ENCODE data around the gene GMCL1.
"Not testable (repeated sequence)": the region's sequence is repeated elsewhere in the genome, so short reads cannot be mapped to it uniquely, and the experiment has no call there.

Gene GMCL1, protein sequence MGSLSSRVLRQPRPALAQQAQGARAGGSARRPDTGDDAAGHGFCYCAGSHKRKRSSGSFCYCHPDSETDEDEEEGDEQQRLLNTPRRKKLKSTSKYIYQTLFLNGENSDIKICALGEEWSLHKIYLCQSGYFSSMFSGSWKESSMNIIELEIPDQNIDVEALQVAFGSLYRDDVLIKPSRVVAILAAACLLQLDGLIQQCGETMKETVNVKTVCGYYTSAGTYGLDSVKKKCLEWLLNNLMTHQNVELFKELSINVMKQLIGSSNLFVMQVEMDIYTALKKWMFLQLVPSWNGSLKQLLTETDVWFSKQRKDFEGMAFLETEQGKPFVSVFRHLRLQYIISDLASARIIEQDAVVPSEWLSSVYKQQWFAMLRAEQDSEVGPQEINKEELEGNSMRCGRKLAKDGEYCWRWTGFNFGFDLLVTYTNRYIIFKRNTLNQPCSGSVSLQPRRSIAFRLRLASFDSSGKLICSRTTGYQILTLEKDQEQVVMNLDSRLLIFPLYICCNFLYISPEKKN

DNA sequence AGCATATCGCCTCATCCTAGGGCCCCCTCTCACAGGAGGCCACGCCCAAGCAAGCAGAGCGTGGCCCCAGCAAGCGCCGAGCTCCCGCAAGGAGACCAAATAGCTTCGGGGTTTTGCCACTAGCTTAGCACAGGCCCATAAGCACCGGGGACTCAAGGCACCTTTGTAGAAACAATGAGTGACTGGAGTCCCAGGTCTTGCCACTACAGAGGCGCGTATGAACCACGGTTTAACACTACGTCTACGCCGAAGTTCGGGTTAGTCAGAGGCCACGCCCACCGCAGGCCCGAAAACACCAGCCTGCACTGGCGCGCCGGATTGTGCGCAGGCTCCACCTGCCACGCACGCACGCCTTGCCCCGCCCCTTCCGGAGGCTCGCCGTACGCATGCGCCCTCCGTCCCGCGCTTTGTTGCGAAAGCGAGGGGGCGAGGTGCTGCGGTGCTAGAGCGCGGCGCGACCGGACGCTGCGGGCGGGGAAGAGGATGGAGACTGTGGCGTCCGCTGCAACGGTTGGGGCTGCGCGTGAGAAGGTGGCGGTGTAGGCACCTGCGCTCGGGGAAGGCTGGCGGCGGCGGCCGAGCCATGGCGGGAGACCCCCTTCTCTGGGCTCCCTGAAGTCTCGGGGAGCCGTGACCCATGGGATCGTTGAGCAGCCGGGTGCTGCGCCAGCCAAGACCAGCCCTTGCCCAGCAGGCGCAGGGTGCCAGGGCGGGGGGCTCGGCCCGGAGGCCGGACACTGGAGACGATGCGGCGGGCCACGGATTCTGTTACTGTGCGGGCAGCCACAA lies at the start of gene GMCL1:
TSS of gene GMCL1 (plus strand) at position 405 of the 789 bp plus-strand sequence. CDS start at position 638, 233 bp downstream.
- peak; percentile 97 for DNase-seq (ENCODE audit: low read depth in 2 of 2)

DNA sequence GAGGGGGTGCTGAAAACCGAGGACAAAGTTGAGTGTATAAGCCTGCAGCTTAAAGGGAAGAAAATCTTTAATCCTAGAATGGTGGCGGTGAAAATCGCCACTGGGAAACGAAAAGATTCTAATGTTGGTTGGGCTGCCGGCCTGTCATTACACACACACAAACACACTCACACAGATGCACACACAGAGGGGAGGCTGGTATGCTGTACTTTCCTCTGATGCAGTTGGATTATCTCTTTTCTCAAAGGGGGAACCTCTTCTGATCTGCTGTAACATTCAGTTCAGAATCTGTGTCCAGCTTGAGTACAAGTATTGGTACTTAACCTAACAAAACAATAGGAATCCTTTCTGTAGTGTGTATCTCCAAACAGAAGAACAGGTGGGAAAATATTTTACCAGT lies 48.5 kb upstream of the GMCL1 start:
- DNase-seq (ENCODE audit: low read depth in 2 of 2): no peak

DNA sequence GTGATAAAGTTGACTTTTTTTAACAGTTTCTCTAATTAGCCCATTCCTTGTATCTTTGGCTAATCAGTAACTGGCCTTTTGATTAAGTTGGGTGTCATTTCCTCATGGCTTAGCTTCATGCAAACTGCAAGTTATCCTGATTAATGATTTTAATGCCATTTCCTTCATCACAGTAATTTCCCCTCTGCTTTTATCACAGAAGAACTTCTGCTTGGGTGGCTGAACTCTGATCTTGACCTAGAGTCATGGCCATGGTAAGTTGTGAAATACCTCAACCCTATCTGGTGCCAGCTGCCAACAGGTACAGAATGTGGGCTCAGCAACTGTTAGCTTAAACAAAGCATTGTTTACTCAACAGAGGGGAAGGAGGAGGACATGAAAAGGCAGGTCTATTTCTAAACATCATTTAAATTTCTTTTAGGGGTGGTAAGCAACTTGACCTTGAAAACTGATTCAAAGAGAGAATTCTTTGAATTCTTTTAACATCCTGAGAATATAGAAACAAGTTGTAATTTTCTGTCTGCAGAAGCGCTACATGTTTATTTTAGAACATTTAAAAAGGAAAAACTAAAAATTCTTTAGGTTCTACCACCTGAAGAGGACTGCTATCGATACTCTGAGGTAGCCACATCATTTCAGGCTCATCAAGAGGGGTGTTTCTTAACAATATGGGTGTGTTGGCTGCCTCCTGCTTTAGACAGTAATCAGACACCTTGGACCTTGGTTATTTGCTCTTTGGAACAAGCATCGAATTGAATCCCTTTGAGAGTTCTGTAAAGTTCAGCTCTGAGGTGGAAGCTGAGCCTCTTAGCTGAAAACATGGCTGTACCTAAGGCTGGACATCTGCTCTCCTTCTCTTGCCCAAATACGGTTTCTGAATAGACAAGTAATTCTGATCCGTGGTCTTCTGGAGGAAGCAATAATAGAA lies 47.9 kb upstream of the GMCL1 start:
- DNase-seq (ENCODE audit: low read depth in 2 of 2): no peak

DNA sequence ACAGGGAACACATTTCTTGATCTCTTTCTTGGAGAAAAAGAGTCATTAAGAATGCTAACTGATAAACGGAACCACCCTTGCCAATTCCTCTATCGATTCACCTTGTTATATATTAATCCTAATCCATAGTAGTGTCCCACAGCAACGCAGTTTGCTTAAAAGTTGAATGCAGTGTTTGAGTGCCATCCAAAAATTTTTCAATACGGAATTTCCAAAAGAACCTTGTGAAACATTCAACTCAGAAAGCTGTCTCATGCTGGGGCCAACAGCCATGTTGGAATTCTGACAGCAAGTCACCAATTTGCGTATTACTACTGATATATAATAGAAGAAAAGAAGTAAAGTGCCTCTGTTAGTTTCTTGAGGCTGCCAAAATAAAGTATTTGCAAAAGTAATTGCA lies 45.2 kb upstream of the GMCL1 start:
- no peak for DNase-seq (ENCODE audit: low read depth in 2 of 2)

DNA sequence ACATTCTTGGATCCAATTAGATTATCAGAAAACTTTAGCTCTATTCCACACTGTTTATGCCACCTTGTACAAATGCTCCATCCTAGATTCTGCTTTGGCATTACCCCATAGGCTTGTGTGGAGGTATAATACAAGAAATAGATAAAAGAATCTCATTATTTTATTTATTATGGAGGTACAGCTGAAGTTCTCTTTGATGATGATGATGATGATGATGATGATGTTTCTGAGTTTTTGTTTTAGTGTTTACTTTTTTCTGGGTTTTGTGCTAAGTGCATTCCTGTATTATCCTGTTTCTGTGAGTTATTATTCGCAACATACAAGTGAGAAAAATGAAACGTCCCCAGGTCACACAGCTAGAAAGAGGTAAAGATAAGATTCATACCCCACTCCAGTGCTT lies 44.1 kb upstream of the GMCL1 start:
- DNase-seq (ENCODE audit: low read depth in 2 of 2): no peak

DNA sequence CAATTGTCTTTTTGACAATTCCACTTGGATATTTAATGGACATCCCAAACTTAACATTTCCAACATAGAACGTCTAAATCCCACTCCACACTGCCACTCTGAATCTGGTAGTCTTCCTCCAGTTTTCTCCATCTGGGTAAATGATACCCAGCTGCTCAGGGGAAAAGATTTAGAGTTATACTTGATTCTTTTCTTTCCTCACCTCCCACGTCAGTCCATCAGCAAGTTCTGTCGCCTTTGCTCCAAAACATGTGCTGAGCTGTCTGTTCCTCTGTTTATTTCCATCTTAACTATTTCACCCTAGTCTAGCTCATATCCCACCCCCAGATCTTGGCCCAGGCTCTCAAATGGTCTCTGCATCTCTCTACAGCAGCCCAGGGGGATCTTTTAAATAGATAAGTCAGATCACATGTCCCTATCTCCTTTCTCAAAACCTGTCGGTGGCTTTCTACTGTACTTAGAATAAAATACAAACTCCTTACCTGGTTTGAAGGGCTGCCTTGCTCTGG lies 43.4 kb upstream of the GMCL1 start:
- no peak for DNase-seq (ENCODE audit: low read depth in 2 of 2)

DNA sequence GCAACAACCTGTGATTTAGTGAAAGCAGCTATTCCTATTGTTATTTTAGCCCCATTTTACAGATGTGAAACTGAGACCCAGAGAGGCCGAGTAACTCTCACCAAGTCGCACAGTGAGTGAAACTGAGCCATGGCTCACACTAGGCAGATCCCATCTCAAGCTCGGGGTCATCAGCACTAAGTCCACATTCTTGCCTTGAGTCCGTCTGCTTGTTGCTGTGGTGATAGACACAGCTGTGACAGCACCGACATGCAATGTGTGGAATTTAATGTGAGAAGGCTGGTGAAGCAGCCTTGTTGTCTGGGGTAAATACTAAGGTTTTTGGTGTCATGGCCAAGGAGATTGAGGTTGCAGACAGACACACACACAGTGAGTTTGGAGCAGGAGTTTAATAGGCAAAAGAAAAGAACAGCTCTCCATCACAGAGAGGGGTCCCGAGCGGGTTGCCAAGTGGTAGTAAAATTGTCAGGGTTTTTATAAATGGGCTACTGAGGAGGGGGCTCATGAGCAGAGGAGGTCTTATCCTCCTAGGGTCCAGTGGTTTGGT lies 40.2 kb upstream of the GMCL1 start:
- DNase-seq (ENCODE audit: low read depth in 2 of 2): no peak

DNA sequence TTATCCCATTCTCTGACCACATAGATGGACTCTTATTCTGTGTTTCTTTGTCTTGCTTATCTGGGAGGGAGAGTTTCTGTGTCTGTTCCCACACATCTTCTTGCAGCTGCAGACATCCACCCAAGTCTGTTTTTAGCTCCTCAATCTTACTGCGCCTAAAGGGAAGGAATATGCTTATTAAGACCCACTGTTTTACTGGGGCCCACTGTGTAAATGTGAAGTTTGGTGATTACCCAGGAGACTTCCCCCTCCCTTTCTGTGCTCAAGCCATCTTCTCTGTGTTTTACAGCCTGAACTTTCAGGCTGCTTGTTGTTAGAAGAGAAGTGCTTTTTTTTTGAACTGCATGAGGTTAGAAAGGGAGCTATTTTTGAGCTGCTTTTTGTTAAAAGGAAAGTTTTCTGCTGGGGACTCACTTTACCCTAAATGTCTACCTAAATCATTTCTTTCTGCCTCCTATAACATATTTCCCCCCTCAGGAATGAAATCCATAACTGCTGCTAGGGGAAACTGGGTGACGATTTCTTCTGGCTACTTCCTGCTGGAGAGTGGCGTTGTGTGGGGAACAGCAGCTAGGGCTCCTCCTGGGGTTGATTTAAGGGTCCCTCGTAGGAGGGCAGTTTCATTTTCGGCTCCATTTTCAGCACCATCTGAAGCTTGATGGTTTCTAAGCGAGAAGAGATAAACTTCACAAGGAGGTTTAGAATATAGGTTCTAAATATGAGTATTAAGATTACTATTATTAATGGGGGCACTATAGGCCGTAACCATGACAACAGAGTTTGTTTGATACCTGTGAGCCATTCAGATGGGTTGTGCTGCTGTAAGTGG lies 39.5 kb upstream of the GMCL1 start:
- no peak for DNase-seq (ENCODE audit: low read depth in 2 of 2)

DNA sequence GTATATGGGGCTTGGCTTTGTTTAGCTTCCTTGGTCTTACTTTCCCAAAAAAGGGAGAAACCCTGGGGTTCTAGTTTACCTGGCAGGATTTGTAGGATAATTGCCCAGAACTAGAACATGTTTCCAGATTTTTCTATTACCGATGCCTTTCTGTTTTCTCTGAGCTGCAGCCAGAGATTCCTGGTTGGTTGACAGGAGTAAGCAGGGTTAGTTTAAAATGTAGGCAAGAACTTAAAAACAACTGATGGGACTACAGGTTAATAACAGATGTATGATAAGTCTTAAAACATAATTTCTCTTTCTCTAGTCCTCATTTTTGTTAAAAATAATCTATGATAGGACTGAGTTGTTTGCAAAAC lies 38.9 kb upstream of the GMCL1 start:
- DNase-seq (ENCODE audit: low read depth in 2 of 2): no peak

DNA sequence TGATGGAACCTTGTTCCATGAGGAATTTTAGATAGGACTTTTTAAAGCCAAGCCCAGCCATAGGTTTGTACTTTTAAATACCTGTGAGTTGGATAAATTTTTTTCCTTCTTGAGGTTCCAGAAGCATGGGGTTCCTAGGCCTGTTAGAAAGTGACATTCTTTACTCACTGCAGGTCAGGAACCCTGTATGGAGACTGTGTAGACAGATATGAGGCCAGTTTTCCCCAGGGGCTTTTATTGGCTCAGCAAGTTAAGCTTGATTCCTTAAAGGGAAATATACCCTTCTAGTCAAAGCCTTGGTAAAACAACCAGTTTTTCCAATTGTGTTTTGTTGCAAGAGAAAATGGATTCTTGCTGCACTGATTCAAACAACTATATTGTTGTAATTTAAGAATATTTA lies 38.4 kb upstream of the GMCL1 start:
- DNase-seq (ENCODE audit: low read depth in 2 of 2): no peak

DNA sequence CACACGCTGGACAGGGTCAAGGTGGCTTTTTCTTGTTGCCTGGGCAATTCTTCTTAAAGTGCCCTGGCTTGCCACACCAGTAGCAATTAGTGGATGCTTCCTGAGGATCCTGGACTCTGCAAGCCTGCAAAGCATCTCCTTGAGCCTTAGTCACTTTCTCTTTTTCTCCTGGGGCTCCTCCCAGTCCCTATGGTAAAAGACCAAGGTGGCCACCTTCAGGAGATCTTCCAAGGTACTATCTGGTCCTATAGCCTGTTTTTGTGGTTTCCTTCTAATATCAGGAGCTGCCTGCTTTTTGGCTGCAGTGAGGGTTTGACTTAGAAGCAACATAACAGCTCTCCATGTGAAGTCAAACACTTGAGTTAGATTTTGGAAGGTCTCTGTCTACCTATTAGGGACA lies 33.3 kb upstream of the GMCL1 start:
- DNase-seq (ENCODE audit: low read depth in 2 of 2): no peak

DNA sequence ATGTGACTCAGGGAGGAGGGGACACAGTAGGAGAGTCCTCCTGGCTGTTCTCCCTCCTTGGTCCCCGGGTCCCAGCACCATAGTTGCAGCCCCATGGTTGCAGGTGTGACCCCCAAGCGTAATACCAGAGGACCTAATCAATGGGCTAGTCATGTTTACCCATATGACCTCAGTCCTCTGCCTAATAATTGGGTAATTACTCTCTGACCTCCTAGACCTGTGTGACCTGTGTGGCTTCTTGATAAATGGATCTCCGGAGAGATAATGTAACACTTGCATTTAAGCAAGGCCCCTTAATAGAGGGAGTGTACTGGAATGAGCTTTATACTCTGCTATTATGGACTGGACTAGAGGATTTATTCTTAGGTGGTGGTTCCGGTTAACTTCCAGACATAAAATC lies 32.2 kb upstream of the GMCL1 start:
- DNase-seq (ENCODE audit: low read depth in 2 of 2): no peak

DNA sequence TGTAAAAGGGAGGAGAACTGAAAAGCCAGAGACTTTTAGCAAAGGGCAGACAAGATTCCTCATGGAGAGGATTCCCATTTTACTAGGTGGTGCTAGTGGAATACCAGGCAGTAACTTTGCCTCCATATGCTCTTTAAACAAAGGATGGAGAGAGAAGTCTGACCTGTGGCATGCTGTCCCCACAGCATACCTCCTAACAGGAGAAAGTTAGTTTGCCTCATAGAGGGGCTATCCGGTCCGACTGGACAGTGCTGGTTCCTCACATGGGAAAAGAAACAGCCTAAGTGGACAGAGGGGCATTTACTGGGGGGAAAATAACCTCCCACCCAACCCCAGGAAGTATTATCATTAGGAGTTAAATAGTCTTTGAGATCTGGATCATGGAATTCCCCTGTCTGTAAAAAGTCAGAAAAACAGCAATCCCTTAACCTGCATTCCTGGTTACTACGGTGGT lies 31.6 kb upstream of the GMCL1 start:
- no peak for DNase-seq (ENCODE audit: low read depth in 2 of 2)

DNA sequence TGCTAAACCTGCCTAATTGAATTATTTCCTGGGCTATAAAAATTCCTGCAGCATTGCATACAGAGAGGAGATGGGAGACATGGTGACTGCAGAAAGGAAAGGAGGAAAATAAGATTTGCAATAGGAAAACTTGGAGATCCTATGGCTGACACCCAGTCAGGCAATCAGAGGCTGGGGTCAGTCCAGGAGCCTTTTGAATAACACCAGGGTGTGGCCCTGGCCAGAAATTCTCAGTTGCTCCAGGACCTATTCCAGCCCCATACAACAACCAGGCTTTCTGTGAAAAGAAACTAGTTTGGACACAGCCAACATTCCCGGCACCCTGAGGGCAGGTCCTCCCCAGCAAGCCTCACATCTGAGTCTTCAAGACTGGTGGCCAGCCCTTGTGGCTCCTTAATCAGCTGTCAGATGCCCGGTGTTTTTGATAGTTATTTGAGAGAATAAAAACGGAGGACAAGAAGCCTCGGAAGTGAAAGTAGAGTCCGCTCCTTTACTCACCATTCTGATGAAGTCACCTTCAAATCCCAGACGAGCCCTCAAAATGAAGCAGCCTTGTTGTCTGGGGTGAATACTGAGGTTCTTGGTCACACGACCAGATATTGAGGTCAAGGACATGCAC lies 31.1 kb upstream of the GMCL1 start:
- no peak for DNase-seq (ENCODE audit: low read depth in 2 of 2)

DNA sequence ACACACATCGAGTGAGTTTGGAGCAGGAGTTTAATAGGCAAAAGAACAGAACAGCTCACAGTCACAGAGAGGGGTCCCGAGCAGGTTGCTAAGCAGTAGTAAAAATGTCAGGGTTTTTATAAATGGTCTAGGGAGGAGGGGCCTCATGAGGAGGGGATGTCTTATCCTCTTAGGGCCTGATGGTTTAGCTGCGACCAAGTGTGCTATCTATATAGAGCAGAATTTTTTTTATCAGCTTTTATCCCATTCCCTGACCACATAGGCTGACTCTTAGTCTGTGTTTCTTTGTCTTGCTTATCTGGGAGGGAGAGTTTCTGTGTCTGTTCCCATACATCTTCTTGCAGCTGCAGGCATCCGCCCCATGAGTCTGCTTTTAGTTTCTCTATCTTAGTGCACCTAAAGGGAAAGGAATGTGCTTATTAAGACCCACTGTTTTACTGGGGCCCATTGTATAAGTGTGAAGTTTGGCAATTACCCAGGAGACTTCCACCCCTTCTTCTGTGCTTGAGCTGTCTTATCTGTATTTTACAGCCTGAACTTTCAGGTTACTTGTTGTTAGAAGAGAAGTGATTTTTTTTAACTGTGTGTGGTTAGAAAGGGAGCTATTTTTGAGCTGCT lies 30.4 kb upstream of the GMCL1 start:
- no peak for DNase-seq (ENCODE audit: low read depth in 2 of 2)

DNA sequence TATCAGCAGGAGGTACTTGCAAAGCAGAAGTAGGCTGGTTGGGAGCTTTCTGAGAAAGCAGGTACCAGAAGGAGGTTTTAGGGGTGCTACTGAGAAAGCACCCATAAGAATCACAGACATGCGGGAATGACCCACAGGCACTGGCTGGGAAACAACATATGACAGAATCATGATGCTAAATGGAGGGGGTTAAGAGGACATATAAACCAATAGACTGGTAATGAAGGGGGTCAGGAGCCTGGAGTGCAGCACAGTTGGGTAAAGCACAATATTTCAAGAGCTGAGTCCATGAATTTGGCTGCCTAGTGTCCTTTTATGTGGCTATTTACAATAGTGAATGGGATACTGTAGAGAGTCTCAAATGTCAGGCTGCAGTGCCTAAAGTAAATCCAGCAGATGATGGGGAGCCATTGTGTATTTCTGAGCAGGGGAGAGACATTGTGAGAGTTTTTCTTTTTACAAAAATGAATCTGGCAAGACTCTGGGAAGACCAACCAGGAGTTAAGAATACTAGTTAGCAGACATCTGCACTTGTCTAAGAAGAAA lies 27.6 kb upstream of the GMCL1 start:
- DNase-seq (ENCODE audit: low read depth in 2 of 2): no peak

DNA sequence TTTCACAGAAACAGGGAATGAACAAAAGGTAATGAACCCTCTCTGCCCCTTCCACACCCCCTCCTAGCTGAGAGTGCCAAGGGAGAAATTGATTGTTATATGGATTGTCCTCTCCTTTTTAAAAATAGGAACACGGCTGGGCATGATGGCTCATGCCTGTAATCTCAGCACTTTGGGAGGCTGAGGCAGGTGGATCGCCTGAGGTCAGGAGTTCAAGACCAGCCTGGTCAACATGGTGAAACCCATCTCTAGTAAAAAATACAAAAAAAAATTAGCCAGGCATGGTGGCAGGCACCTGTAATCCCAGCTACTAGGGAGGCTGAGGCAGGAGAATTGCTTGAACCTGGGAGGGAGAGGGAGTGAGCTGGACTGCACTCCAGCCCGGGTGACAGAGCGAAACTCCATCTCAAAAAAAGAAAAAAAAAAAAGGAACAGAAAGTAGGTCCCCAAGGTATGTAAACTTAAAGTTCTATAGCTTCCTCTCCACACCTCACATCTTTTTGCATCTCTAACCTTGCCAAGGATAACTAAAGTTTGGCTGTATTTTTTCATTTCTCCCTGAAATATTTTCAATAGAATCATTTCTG lies 26.6 kb upstream of the GMCL1 start:
- DNase-seq (ENCODE audit: low read depth in 2 of 2): not testable (repeated sequence)

DNA sequence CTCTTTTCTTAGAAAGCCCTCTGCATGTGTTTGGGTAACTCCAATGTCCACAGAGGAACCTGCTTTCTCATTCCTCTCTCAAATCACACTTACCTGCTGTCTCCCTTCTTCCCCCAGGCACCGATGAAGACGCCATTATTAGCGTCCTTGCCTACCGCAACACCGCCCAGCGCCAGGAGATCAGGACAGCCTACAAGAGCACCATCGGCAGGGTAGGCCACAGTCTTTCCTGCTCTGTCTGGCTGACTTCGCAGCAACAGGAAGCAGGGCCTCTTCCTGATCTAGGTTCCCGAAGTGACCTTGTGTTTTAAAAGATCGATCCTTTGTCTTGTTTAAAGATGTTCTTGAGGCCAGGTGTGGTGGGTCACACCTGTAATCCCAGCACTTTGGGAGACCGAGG lies 25.0 kb upstream of the GMCL1 start:
- no peak for DNase-seq (ENCODE audit: low read depth in 2 of 2)

DNA sequence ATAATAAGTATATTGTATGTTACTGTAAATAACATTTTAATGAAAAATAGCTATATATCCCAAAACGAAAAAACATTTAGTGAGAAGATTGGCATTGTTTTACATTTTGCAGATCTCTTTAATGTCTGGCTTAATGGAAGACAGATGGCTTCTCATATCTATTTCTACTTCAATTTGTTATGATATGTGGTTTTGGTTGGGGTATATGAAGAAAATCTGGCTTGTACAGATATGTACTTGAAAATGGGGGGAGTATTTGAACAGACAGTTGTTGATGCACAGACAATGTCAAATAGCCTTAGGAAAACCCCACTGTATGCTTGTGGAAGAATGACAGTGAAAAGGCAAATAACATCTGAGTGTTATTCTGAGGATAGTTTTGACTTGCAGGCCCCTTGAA lies 23.6 kb upstream of the GMCL1 start:
- DNase-seq (ENCODE audit: low read depth in 2 of 2): no peak

Data from stimulated activated CD8-positive, alpha-beta memory T cell treated with anti-CD3 and anti-CD28 coated beads, Interleukin-15, amount 100 ng/mL, for 48 hours (primary cell).